Fibroblast of skin of right biceps (primary cell): Measurements from ENCODE around the gene MDM1.

Experiments used
- DNase-seq: peaks from one replicate; pipeline ENCODE4 v3.0.0-alpha.2; 2013

MDM1 gene, protein sequence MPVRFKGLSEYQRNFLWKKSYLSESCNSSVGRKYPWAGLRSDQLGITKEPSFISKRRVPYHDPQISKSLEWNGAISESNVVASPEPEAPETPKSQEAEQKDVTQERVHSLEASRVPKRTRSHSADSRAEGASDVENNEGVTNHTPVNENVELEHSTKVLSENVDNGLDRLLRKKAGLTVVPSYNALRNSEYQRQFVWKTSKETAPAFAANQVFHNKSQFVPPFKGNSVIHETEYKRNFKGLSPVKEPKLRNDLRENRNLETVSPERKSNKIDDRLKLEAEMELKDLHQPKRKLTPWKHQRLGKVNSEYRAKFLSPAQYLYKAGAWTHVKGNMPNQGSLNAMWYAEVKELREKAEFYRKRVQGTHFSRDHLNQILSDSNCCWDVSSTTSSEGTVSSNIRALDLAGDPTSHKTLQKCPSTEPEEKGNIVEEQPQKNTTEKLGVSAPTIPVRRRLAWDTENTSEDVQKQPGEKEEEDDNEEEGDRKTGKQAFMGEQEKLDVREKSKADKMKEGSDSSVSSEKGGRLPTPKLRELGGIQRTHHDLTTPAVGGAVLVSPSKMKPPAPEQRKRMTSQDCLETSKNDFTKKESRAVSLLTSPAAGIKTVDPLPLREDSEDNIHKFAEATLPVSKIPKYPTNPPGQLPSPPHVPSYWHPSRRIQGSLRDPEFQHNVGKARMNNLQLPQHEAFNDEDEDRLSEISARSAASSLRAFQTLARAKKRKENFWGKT

GRCh38 chr12:68331869-68332727 is at the start of gene MDM1:
MDM1 (minus strand) TSS chr12:68332362; CDS start chr12:68332245, 117 bp downstream.
- peak; percentile 99 for DNase-seq

- no peak for DNase-seq
Measured at GRCh38 chr12:68381476-68382219, 49.5 kb upstream of the MDM1 start.

- DNase-seq, result no peak
Measured at GRCh38 chr12:68378872-68379606, 46.9 kb upstream of the MDM1 start.

DNA sequence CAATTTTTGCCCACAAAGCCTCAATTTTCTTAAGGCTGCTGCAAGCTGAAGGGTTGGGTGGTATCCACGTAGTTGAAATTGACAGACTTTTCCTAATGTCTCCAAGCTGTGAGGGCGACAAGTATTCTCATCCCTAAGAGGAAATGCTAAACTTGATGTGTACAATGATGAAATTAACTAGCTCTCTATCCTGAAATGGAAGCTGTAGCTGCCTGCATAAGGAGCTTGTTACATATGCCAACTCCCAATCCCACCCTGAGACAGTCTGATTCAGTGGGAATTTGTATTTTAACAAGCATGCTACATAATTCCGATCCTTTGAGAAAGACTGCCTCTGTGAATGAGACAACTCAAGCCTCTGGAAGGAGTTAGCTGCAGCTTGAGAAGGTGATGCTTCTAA is 45.7 kb upstream of the MDM1 start:
- no peak for DNase-seq

- DNase-seq, result no peak
Measured at GRCh38 chr12:68376901-68377300, 44.7 kb upstream of the MDM1 start.

- DNase-seq, result peak; percentile 41
Measured at GRCh38 chr12:68375756-68376695, 43.9 kb upstream of the MDM1 start.

DNA sequence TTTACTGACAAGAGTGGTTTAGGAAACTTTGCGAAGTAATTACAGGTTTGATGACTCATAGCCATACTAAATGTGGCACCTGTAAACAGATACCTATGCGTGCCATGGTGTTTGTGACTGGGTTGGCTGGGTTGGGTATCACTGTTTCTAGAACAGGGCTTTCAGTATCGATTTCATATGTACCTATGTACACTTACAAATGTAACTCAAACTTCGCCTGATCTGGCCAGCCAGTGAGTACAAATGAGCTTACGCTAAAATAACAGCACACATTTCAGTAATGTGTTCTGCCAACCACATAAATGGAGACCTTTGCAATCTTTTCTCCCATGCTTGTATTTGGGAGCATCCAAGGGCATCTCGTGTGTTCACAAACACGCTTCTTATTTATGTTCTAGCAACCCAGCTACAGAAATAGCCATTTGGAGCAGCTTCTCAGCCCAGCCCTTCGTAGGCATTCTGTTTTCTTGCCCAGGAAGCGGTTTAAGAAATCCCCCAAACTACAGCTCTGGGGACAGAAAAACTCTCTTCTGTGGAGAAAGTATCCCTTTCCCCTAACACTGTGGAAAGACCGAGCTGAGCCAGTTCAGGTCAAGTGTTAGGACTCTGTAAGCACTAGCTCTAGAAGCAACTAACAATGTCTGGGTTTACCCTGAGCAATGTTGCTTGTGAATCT is 42.3 kb upstream of the MDM1 start:
- no peak for DNase-seq

GRCh38 chr12:68370667-68371066 is 38.5 kb upstream of the MDM1 start:
- no peak for DNase-seq

DNA sequence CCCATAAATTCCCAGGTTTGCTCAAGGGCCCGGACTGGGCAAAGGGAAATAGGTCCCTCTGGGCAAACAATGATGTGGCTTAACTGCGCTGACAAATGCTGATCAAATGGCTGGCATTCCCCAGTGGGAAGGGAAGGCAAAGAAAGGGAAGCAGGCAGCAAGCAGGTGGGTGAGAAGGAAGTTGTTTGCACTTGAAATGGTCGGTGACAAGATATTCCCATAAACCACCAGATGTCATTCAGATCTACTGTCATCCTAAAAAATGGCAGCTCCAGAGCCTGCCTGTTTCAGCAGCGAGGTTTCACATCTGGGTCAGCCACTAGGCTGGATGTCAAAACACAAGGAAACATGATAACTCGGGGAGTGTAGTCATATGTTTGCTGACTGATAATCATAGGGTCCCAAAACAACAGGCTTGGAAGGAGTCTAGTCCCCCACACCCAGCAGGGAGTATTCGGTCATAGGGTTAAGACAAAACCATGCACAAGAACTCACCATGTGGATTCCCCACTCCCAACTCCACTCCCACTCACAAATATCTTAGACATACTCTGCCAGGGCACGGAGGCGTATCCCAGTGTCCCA is 37.9 kb upstream of the MDM1 start:
- no peak for DNase-seq

GRCh38 chr12:68368327-68368726 is 36.2 kb upstream of the MDM1 start:
- peak; percentile 22 for DNase-seq

DNA sequence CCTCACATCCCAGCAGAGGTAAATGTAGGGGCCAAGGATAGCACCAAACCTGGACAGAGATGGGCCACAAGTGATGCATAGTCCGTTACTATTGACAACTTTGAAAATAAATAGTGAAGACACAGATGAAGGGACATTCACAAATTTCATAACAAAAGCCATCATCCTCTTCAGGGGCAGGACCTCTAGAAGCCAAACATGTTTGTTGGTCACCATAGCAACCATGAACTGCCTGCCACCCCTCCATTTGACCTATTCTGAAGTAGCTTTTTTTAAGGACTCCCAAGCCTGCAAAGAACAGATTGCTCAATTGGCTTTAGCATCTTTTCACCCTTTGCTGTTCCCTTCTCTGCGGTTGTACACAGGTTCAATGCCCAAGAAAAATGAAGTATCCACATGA is 35.7 kb upstream of the MDM1 start:
- DNase-seq, result no peak

DNA sequence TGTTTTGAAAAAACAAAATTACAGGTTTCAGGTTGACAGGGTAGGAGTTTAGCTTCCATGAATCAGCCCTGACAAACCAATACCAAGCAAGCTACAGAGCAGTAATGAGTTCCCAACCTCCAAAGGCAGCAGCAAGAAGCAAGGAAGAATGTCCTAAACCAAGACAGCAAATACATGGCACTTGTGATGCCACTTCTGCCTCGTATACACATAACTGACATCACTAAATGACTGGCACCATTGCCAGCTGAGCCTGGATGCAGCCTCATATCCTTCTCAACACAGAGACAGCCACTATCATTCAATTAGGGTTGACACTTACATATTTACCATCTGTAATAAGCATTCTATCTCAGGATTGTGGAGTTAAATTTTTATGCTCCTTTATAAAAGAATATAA is 35.0 kb upstream of the MDM1 start:
- no peak for DNase-seq

DNA sequence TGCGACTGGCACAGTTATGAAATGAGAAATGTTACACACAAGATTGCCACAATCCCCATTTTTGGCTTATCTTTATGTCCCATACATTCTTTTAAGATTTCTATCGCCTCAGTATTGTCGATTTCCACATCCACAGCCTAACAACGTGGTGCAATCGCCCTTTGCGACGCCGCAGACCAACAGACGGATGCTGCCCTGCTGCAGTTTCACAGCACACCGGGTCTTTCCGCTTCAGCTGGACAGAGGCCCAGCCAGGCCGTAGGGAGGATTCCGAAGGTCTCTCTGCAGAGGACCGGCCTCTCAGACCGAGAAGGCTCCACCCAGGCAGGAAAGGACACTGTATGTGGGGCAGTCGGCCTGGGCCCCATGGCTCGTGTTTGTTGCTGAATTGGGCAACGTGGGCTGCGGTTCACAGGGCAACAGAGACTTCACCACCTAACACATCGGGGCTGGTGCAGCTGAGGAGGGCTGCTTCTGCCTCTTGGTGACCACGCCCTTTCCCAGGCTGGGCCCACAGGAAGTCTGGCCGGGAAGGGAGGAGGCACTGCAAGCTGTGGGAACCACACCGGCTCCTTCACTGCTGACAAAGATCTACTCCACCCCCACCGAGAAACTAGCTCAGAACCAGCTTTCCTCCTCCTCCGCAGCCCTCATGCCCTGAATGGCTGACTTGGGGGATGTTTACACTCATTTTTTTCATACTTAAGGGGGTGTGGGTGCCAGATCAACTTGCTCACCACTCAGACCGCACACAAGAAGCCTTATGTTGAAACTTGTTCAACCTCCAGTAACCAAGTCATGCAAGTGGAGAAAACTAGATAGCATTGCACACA is 32.9 kb upstream of the MDM1 start:
- DNase-seq, result peak; percentile 97

GRCh38 chr12:68364328-68364727 is 32.2 kb upstream of the MDM1 start:
- DNase-seq, result no peak

DNA sequence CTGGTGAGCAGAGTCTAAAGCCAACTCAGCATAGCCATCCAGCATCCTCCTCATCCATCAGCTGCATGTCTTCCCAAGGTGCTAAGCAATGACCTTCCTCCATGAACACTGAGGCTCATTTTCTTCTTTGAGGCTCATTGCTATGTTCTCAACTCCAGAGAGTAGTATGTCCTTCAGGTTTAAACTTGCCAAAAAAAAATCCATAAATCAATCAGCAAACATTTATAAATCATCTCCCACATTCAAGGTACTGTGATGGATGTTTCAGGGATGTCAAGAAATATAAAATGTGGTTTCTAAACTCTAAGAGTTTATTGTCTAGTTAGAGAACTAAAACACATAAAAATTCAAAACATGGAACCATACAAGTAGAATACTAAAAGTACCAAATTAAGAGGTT is 29.8 kb upstream of the MDM1 start:
- DNase-seq, result no peak

DNA sequence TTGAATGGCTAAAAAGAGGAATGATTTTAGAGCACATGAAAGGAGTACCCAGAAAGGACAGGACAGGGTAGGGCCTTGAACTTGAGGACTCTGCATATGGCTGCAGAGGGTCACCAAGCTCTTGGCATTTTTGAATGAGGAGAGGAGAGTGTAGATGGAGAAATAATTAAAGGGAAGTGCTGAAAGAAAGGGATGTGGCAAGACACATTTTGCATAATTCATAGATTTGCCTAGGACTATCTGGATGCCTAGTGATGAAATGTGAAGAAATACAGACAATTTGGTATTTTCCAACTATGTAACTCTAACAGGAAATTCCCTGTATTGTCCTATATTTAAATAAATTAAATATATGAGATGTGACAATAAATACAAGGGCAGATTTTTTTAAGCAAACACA is 27.5 kb upstream of the MDM1 start:
- DNase-seq, result peak; percentile 51

- DNase-seq, result peak; percentile 89
Measured at GRCh38 chr12:68358532-68359485, 26.6 kb upstream of the MDM1 start.

- no peak for DNase-seq
Measured at GRCh38 chr12:68356986-68357385, 24.8 kb upstream of the MDM1 start.
